ENCODE measurements around the gene SLC35F5.

DNA sequence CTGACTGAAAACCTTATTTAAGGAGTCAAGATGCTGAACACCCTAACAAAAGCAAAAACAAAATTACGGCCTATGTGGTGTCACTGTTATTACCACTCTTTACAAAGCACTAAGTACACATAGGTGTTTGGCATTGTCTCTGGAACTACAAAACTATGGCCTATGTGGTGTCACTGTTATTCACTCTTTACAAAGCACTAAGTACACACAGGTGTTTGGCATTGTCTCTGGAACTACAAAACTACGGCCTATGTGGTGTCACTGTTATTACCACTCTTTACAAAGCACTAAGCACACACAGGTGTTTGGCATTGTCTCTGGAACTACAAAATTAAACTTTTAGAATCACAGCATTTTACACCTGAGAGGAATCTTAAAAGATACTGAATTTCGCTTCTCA lies 47.4 kb downstream of the SLC35F5 start:
- TF ChIP-seq POLR2A (IDR thresholded peaks at IDR 0.05) (no peak), POLR2AphosphoS5 (IDR thresholded peaks at IDR 0.05) (no peak)
- TF ChIP-seq, protein P1, sequence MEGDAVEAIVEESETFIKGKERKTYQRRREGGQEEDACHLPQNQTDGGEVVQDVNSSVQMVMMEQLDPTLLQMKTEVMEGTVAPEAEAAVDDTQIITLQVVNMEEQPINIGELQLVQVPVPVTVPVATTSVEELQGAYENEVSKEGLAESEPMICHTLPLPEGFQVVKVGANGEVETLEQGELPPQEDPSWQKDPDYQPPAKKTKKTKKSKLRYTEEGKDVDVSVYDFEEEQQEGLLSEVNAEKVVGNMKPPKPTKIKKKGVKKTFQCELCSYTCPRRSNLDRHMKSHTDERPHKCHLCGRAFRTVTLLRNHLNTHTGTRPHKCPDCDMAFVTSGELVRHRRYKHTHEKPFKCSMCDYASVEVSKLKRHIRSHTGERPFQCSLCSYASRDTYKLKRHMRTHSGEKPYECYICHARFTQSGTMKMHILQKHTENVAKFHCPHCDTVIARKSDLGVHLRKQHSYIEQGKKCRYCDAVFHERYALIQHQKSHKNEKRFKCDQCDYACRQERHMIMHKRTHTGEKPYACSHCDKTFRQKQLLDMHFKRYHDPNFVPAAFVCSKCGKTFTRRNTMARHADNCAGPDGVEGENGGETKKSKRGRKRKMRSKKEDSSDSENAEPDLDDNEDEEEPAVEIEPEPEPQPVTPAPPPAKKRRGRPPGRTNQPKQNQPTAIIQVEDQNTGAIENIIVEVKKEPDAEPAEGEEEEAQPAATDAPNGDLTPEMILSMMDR (IDR thresholded peaks at IDR 0.05) = no peak
